Measurements from ENCODE around the gene HMGA1.
"Not testable (repeated sequence)": the region's sequence is repeated elsewhere in the genome, so short reads cannot be mapped to it uniquely, and the experiment has no call there.

HMGA1 gene

GRCh38 chr6:34267746-34268145, 31.1 kb downstream of the HMGA1 start:
- no peak overlapping the region for H3K4me3 ChIP-seq (ENCODE audit: low read length in 2 of 2)
- no peak overlapping the region for H3K9ac ChIP-seq (ENCODE audit: low read depth in 1 of 2, low read length in 2 of 2)
- H3K4me1 ChIP-seq (ENCODE audit: control insufficient read depth in 2 of 2, insufficient read depth in 2 of 2, low read length in 2 of 2) = no peaks in the 10 kb centered on the region
- H3K27ac ChIP-seq (ENCODE audit: low read depth in 2 of 2, low read length in 2 of 2) = no peak overlapping the region
- H3K9me3 ChIP-seq (ENCODE audit: control insufficient read depth in 2 of 2, low read length in 2 of 2) = no peaks in the 10 kb centered on the region
- H3K27me3 ChIP-seq (ENCODE audit: control insufficient read depth in 2 of 2, insufficient read depth in 2 of 2, low read length in 2 of 2) = no peaks in the 10 kb centered on the region
- no peaks in the 10 kb centered on the region for H3K36me3 ChIP-seq (ENCODE audit: control insufficient read depth in 2 of 2, insufficient read depth in 2 of 2, low read length in 2 of 2)

GRCh38 chr6:34269132-34269531, 32.5 kb downstream of the HMGA1 start:
- H3K36me3 ChIP-seq (ENCODE audit: control insufficient read depth in 2 of 2, insufficient read depth in 2 of 2, low read length in 2 of 2); H3K4me1 ChIP-seq (ENCODE audit: control insufficient read depth in 2 of 2, insufficient read depth in 2 of 2, low read length in 2 of 2); H3K27me3 ChIP-seq (ENCODE audit: control insufficient read depth in 2 of 2, insufficient read depth in 2 of 2, low read length in 2 of 2); H3K9me3 ChIP-seq (ENCODE audit: control insufficient read depth in 2 of 2, low read length in 2 of 2); H3K4me3 ChIP-seq (ENCODE audit: low read length in 2 of 2); H3K27ac ChIP-seq (ENCODE audit: low read depth in 2 of 2, low read length in 2 of 2); H3K9ac ChIP-seq (ENCODE audit: low read depth in 1 of 2, low read length in 2 of 2): not testable (repeated sequence)

GRCh38 chr6:34269658-34270341, 33.1 kb downstream of the HMGA1 start:
- H3K27me3 ChIP-seq (ENCODE audit: control insufficient read depth in 2 of 2, insufficient read depth in 2 of 2, low read length in 2 of 2); H3K9me3 ChIP-seq (ENCODE audit: control insufficient read depth in 2 of 2, low read length in 2 of 2); H3K4me3 ChIP-seq (ENCODE audit: low read length in 2 of 2); H3K9ac ChIP-seq (ENCODE audit: low read depth in 1 of 2, low read length in 2 of 2); H3K27ac ChIP-seq (ENCODE audit: low read depth in 2 of 2, low read length in 2 of 2); H3K36me3 ChIP-seq (ENCODE audit: control insufficient read depth in 2 of 2, insufficient read depth in 2 of 2, low read length in 2 of 2); H3K4me1 ChIP-seq (ENCODE audit: control insufficient read depth in 2 of 2, insufficient read depth in 2 of 2, low read length in 2 of 2): not testable (repeated sequence)

GRCh38 chr6:34272013-34272926, 35.6 kb downstream of the HMGA1 start:
- H3K9ac ChIP-seq (ENCODE audit: low read depth in 1 of 2, low read length in 2 of 2) = no peak overlapping the region
- H3K36me3 ChIP-seq (ENCODE audit: control insufficient read depth in 2 of 2, insufficient read depth in 2 of 2, low read length in 2 of 2) = no peaks in the 10 kb centered on the region
- H3K4me1 ChIP-seq (ENCODE audit: control insufficient read depth in 2 of 2, insufficient read depth in 2 of 2, low read length in 2 of 2) = no peaks in the 10 kb centered on the region
- H3K27ac ChIP-seq (ENCODE audit: low read depth in 2 of 2, low read length in 2 of 2) = no peak overlapping the region
- H3K4me3 ChIP-seq (ENCODE audit: low read length in 2 of 2) = no peak overlapping the region
- no peaks in the 10 kb centered on the region for H3K9me3 ChIP-seq (ENCODE audit: control insufficient read depth in 2 of 2, low read length in 2 of 2)
- H3K27me3 ChIP-seq (ENCODE audit: control insufficient read depth in 2 of 2, insufficient read depth in 2 of 2, low read length in 2 of 2) = no peaks in the 10 kb centered on the region

- no peak overlapping the region for H3K4me3 ChIP-seq (ENCODE audit: low read length in 2 of 2)
- no peaks in the 10 kb centered on the region for H3K36me3 ChIP-seq (ENCODE audit: control insufficient read depth in 2 of 2, insufficient read depth in 2 of 2, low read length in 2 of 2)
- H3K9me3 ChIP-seq (ENCODE audit: control insufficient read depth in 2 of 2, low read length in 2 of 2) = no peaks in the 10 kb centered on the region
- H3K27me3 ChIP-seq (ENCODE audit: control insufficient read depth in 2 of 2, insufficient read depth in 2 of 2, low read length in 2 of 2) = no peaks in the 10 kb centered on the region
- no peaks in the 10 kb centered on the region for H3K4me1 ChIP-seq (ENCODE audit: control insufficient read depth in 2 of 2, insufficient read depth in 2 of 2, low read length in 2 of 2)
- H3K27ac ChIP-seq (ENCODE audit: low read depth in 2 of 2, low read length in 2 of 2) = no peak overlapping the region
- H3K9ac ChIP-seq (ENCODE audit: low read depth in 1 of 2, low read length in 2 of 2) = no peak overlapping the region
Measured at GRCh38 chr6:34273242-34273805, 36.7 kb downstream of the HMGA1 start.

GRCh38 chr6:34274129-34274528, 37.5 kb downstream of the HMGA1 start:
- H3K36me3 ChIP-seq (ENCODE audit: control insufficient read depth in 2 of 2, insufficient read depth in 2 of 2, low read length in 2 of 2) = no peaks in the 10 kb centered on the region
- no peaks in the 10 kb centered on the region for H3K4me1 ChIP-seq (ENCODE audit: control insufficient read depth in 2 of 2, insufficient read depth in 2 of 2, low read length in 2 of 2)
- H3K9ac ChIP-seq (ENCODE audit: low read depth in 1 of 2, low read length in 2 of 2) = no peak overlapping the region
- H3K27ac ChIP-seq (ENCODE audit: low read depth in 2 of 2, low read length in 2 of 2) = no peak overlapping the region
- no peaks in the 10 kb centered on the region for H3K27me3 ChIP-seq (ENCODE audit: control insufficient read depth in 2 of 2, insufficient read depth in 2 of 2, low read length in 2 of 2)
- no peak overlapping the region for H3K4me3 ChIP-seq (ENCODE audit: low read length in 2 of 2)
- H3K9me3 ChIP-seq (ENCODE audit: control insufficient read depth in 2 of 2, low read length in 2 of 2) = no peaks in the 10 kb centered on the region

- Histone ChIP-seq H3K4me1 (ENCODE audit: control insufficient read depth in 2 of 2, insufficient read depth in 2 of 2, low read length in 2 of 2) (no peaks in the 10 kb centered on the region), H3K9ac (ENCODE audit: low read depth in 1 of 2, low read length in 2 of 2) (no peak overlapping the region), H3K4me3 (ENCODE audit: low read length in 2 of 2) (no peak overlapping the region)
Measured at GRCh38 chr6:34275128-34275804, 38.6 kb downstream of the HMGA1 start.

GRCh38 chr6:34276191-34276590, 39.5 kb downstream of the HMGA1 start:
- no peaks in the 10 kb centered on the region for H3K36me3 ChIP-seq (ENCODE audit: control insufficient read depth in 2 of 2, insufficient read depth in 2 of 2, low read length in 2 of 2)
- no peaks in the 10 kb centered on the region for H3K4me1 ChIP-seq (ENCODE audit: control insufficient read depth in 2 of 2, insufficient read depth in 2 of 2, low read length in 2 of 2)
- H3K4me3 ChIP-seq (ENCODE audit: low read length in 2 of 2) = no peak overlapping the region
- H3K9ac ChIP-seq (ENCODE audit: low read depth in 1 of 2, low read length in 2 of 2) = no peak overlapping the region
- H3K9me3 ChIP-seq (ENCODE audit: control insufficient read depth in 2 of 2, low read length in 2 of 2) = no peaks in the 10 kb centered on the region
- H3K27me3 ChIP-seq (ENCODE audit: control insufficient read depth in 2 of 2, insufficient read depth in 2 of 2, low read length in 2 of 2) = no peaks in the 10 kb centered on the region
- no peak overlapping the region for H3K27ac ChIP-seq (ENCODE audit: low read depth in 2 of 2, low read length in 2 of 2)

More at GRCh38 chr6:34275128-34275804, 38.6 kb downstream of the HMGA1 start:
- Histone ChIP-seq H3K27ac (ENCODE audit: low read depth in 2 of 2, low read length in 2 of 2) (no peak overlapping the region), H3K9me3 (ENCODE audit: control insufficient read depth in 2 of 2, low read length in 2 of 2) (no peaks in the 10 kb centered on the region), H3K27me3 (ENCODE audit: control insufficient read depth in 2 of 2, insufficient read depth in 2 of 2, low read length in 2 of 2) (no peaks in the 10 kb centered on the region), H3K36me3 (ENCODE audit: control insufficient read depth in 2 of 2, insufficient read depth in 2 of 2, low read length in 2 of 2) (no peaks in the 10 kb centered on the region)

- Histone ChIP-seq H3K9me3 (ENCODE audit: control insufficient read depth in 2 of 2, low read length in 2 of 2) (no peaks in the 10 kb centered on the region), H3K9ac (ENCODE audit: low read depth in 1 of 2, low read length in 2 of 2) (no peak overlapping the region), H3K36me3 (ENCODE audit: control insufficient read depth in 2 of 2, insufficient read depth in 2 of 2, low read length in 2 of 2) (no peaks in the 10 kb centered on the region), H3K4me1 (ENCODE audit: control insufficient read depth in 2 of 2, insufficient read depth in 2 of 2, low read length in 2 of 2) (no peaks in the 10 kb centered on the region), H3K4me3 (ENCODE audit: low read length in 2 of 2) (no peak overlapping the region), H3K27ac (ENCODE audit: low read depth in 2 of 2, low read length in 2 of 2) (no peak overlapping the region), H3K27me3 (ENCODE audit: control insufficient read depth in 2 of 2, insufficient read depth in 2 of 2, low read length in 2 of 2) (no peaks in the 10 kb centered on the region)
Measured at GRCh38 chr6:34276881-34277762, 40.4 kb downstream of the HMGA1 start.
